Esophagus squamous epithelium (tissue), 5 donors: Measurements from ENCODE around the gene ZNF638. TPM values are rescaled to one million over a fixed set of nuclear protein-coding genes. Genes with fewer than 3 reads are reported as not detected.

Source experiments
- DNase-seq: peaks from one replicate; lab custom pipeline; 2025; lab: John Stamatoyannopoulos, UW
- H3K27ac ChIP-seq, 4 donors: fragments of 200-600 bp; sonication (generic); one replicate each; pipeline ENCODE4 v1.5.1; 2016 to 2019; ENCODE audit warnings: mild to moderate bottlenecking in 1 of 4
- H3K27me3 ChIP-seq, 4 donors: fragments of 200-600 bp; sonication (generic); 1 replicate in 3 of 4; 2 replicates in 1 of 4; pipeline versions ENCODE4 v1.5.1 to v1.6.0; 2017 to 2021; ENCODE audit warnings: antibody characterized with exemption in 1 of 4
- H3K36me3 ChIP-seq, 3 donors: fragments of 200-600 bp; sonication (generic); one replicate each; pipeline ENCODE4 v1.5.1; 2016 to 2019
- H3K4me1 ChIP-seq, 3 donors: fragments of 200-600 bp; sonication (generic); one replicate each; pipeline ENCODE4 v1.5.1; 2017 to 2019
- H3K4me3 ChIP-seq, 4 donors: fragments of 200-600 bp; sonication (generic); 1 replicate in 3 of 4; 2 replicates in 1 of 4; pipeline ENCODE4 v1.5.1; 2016 to 2019; ENCODE audit warnings: mild to moderate bottlenecking in 2 of 4, moderate library complexity in 1 of 4
- H3K9me3 ChIP-seq, 3 donors: fragments of 200-600 bp; sonication (generic); one replicate each; pipeline ENCODE4 v1.5.1; 2016 to 2019
- POLR2A ChIP-seq, 4 donors: fragments of 450-650 bp; IDR thresholded peaks; one replicate each; pipeline ENCODE4 v1.6.1; 2017; ENCODE audit warnings: antibody characterized with exemption in 4 of 4, mild to moderate bottlenecking in 4 of 4, moderate library complexity in 3 of 4
- WGBS, 2 donors: methylation state at CpG; one replicate each; pipeline ENCODE4 v1.1.5; 2018; 5-methylcytosine and 5-hydroxymethylcytosine counted together
- intact Hi-C: fragments of 100-400 bp; cut with DNase I; formaldehyde crosslinking; loops from one replicate; pipeline ENCODE4 v1.15.0; 2022
- total RNA-seq, 4 donors: library from RNA; depleted of rRNA; stranded (reverse); fragments of >200 nt; gene quantifications; one replicate each; pipeline ENCODE4 v1.1.0, GENCODE V29; 2016
- TF ChIP-seq, protein P1 (sequence below), 6 experiments: fragments of 450-650 bp in 4 of 6; fragments of 200-600 bp in 2 of 6; sonication (generic) in 2 of 6; IDR thresholded peaks; one replicate each; pipeline ENCODE4 v1.5.1; 2016 to 2019; ENCODE audit warnings: antibody characterized with exemption in 6 of 6, mild to moderate bottlenecking in 4 of 6, moderate library complexity in 4 of 6
- donor health status: DM: yes; HTN: yes; CAD: no.

ZNF638 gene
- total RNA-seq, 4 donors from 2014 or later = 67.3 to 133 (median 79.2) TPM

GRCh38 chr2:71385012-71385411 is 53.4 kb downstream of the ZNF638 start:
- peaks cover 9 to 100% (median 24%) of the 10 kb centered on the region in 3 donors for H3K36me3 ChIP-seq
- H3K27ac ChIP-seq = no peak overlapping the region
- TF ChIP-seq, protein P1, sequence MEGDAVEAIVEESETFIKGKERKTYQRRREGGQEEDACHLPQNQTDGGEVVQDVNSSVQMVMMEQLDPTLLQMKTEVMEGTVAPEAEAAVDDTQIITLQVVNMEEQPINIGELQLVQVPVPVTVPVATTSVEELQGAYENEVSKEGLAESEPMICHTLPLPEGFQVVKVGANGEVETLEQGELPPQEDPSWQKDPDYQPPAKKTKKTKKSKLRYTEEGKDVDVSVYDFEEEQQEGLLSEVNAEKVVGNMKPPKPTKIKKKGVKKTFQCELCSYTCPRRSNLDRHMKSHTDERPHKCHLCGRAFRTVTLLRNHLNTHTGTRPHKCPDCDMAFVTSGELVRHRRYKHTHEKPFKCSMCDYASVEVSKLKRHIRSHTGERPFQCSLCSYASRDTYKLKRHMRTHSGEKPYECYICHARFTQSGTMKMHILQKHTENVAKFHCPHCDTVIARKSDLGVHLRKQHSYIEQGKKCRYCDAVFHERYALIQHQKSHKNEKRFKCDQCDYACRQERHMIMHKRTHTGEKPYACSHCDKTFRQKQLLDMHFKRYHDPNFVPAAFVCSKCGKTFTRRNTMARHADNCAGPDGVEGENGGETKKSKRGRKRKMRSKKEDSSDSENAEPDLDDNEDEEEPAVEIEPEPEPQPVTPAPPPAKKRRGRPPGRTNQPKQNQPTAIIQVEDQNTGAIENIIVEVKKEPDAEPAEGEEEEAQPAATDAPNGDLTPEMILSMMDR (IDR thresholded peaks at IDR 0.05) = no peak
- TF ChIP-seq POLR2A (IDR thresholded peaks at IDR 0.05) = no peak
- DNase-seq = no peak
- H3K9me3 ChIP-seq = no peaks in the 10 kb centered on the region
- no peaks in the 10 kb centered on the region for H3K27me3 ChIP-seq
- no peak overlapping the region for H3K4me3 ChIP-seq
- WGBS, 2 donors = 22 to 37% methylated on average over 1 of the region's 1 CpG
- peaks cover 0 to 4% (median 0%) of the 10 kb centered on the region in 3 donors for H3K4me1 ChIP-seq
- intact Hi-C loops = no loop called here

DNA sequence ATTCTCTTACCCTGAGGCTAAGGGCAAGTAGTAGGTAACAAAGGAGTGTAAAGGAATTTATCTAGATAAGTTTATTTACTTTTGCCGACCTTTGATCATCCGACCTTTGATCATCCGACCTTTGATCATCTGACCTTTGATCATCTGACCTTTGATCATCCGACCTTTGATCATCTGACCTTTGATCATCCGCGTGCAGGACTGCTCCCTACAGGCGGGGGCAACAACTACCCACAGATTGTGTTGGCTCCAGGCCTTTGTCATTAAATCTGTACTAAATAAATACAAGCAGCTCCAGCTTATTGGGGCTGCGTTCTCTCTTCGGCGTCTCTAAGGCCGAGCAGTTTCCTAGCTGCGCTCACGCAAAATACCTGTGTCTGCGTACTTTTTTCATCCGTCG is 56.6 kb downstream of the ZNF638 start:
- H3K9me3 ChIP-seq = no peaks in the 10 kb centered on the region
- no peak for DNase-seq
- H3K27me3 ChIP-seq = no peaks in the 10 kb centered on the region
- peaks cover 9 to 92% (median 11%) of the 10 kb centered on the region in 3 donors for H3K36me3 ChIP-seq
- intact Hi-C loops = no loop called here
- TF ChIP-seq POLR2A (IDR thresholded peaks at IDR 0.05) = no peak
- TF ChIP-seq, protein P1 (IDR thresholded peaks at IDR 0.05) = no peak
- H3K4me1 ChIP-seq = peaks cover 0 to 4% (median 0%) of the 10 kb centered on the region in 3 donors
- H3K27ac ChIP-seq = no peak overlapping the region
- no peak overlapping the region for H3K4me3 ChIP-seq
- WGBS, 2 donors = 96 to 98% methylated on average over 16 of the region's 16 CpGs

DNA sequence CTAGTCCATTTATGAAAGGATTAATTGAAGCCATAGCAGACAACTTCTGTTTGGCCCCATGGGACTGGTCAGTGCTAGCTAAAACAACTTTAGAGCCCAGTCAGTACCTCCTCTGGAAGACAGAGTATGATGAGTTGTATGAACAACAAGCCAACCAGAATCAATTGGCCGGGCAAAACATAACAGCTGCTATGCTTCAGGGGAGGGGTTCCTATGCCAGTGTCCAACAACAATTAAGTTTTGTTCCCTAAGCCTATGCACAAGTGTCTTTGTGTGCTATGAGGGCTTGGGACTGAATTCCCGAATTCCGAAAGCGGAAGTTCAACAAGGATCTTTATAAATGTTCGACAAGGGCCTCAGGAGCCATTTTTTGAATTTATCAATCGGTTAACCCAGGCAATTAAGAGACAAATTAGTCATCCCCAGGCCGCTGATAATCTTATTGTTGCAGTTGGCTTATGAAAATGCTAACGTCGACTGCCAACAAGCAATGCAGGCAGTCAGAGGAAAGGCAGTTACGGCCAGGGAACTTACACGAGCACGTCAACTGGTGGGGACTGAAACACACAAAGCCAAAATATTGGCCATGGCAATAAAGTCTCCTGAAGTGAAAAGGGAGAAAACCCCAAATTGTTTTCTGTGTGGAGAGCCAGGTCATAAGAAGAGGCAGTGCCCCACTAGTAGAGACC is 57.9 kb downstream of the ZNF638 start:
- 90 to 91% methylated on average over 8 to 12 of the region's 12 CpGs for WGBS, 2 donors
- no peaks in the 10 kb centered on the region for H3K9me3 ChIP-seq
- no peak overlapping the region for H3K4me3 ChIP-seq
- intact Hi-C loops = no loop called here
- no peak overlapping the region for H3K27ac ChIP-seq
- peaks cover 0 to 4% (median 0%) of the 10 kb centered on the region in 3 donors for H3K4me1 ChIP-seq
- DNase-seq = no peak
- H3K36me3 ChIP-seq = peaks cover 9 to 92% (median 19%) of the 10 kb centered on the region in 3 donors
- no peaks in the 10 kb centered on the region for H3K27me3 ChIP-seq
- TF ChIP-seq POLR2A (IDR thresholded peaks at IDR 0.05) = no peak
- TF ChIP-seq, protein P1 (IDR thresholded peaks at IDR 0.05) = no peak

DNA sequence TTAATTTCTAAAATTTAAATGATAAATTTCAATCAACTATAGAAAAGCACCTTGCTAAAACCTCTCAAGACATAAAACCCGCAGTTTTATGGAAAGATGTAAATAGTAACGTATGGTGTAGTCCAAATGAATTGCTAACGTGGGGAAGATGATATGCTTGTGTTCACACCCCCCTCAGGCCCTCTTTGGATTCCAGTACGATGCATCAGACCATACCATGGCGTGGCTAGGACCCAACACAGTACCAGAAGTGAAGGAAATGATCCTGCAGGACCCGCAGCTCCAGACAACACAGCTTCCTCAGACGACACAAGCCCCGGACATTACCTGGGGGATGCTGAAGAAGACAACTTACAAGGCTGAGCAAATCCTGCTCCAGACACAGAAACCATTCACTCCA is 61.6 kb downstream of the ZNF638 start:
- H3K36me3 ChIP-seq = peaks cover 8 to 92% (median 25%) of the 10 kb centered on the region in 3 donors
- H3K27ac ChIP-seq = no peak overlapping the region
- 91 to 93% methylated on average over 8 of the region's 8 CpGs for WGBS, 2 donors
- no peaks in the 10 kb centered on the region for H3K27me3 ChIP-seq
- no peaks in the 10 kb centered on the region for H3K9me3 ChIP-seq
- DNase-seq = no peak
- no peak for TF ChIP-seq POLR2A (IDR thresholded peaks at IDR 0.05)
- TF ChIP-seq, protein P1 (IDR thresholded peaks at IDR 0.05) = no peak
- intact Hi-C loops = no loop called here
- no peaks in the 10 kb centered on the region for H3K4me1 ChIP-seq
- H3K4me3 ChIP-seq = no peak overlapping the region

DNA sequence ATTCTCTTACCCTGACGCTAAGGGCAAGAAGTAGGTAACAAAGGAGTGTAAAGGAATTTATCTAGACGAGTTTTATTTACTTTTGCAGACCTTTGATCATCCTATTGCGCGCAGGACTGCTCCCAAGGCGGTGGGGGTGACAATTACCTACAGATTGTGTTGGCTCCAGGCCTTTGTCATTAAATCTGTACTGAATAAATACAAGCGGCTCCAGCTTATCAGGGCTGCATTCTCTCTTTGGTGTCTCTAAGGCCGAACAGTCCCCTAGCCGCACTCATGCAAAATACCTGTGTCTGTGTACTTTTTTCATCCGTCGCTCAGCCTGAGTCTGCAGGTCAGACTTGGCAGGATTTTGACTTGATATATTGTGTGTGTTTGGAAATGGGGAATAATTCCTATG is 63.9 kb downstream of the ZNF638 start:
- DNase-seq = no peak
- 87 to 88% methylated on average over 10 of the region's 10 CpGs for WGBS, 2 donors
- intact Hi-C loops = no loop called here
- H3K9me3 ChIP-seq = no peaks in the 10 kb centered on the region
- peaks cover 0 to 92% (median 25%) of the 10 kb centered on the region in 3 donors for H3K36me3 ChIP-seq
- no peaks in the 10 kb centered on the region for H3K27me3 ChIP-seq
- H3K4me3 ChIP-seq = no peak overlapping the region
- TF ChIP-seq, protein P1 (IDR thresholded peaks at IDR 0.05) = no peak
- no peak for TF ChIP-seq POLR2A (IDR thresholded peaks at IDR 0.05)
- H3K27ac ChIP-seq = no peak overlapping the region
- no peaks in the 10 kb centered on the region for H3K4me1 ChIP-seq
